HepG2 (cell line): ENCODE data around the gene USP10. TPM values are rescaled to one million over a fixed set of nuclear protein-coding genes. Genes with fewer than 3 reads are reported as not detected.
A peak's percentile ranks its signal among the peaks of the same experiment; 100 is the strongest.

ENCODE experiments used
- ATAC-seq: fragments of 200-7000 bp; cut with Tn5 transposase; 3 replicates; pipeline ENCODE4 v1.9.1; 2020; ENCODE audit warnings: mild to moderate bottlenecking, moderate library complexity
- BruUV-seq: library from RNA; stranded (reverse); fragments of 400-500 nt; replicated peaks from 2 replicates; lab custom pipeline; 2021; lab: Mats Ljungman, UMichigan
- CTCF ChIA-PET: fragments of 300-600 bp; formaldehyde crosslinking; extraction: SDS; loops from one replicate; lab custom pipeline; 2021; ENCODE audit warnings: low total read pairs, inconsistent platforms, low intra/inter-chr PET ratio; lab: Yijun Ruan, JAX
- POLR2A ChIA-PET: fragments of 350-600 bp; sonication (Branson Sonifier 250); formaldehyde crosslinking; loops from one replicate; lab custom pipeline; 2020; ENCODE audit warnings: antibody characterized with exemption, inconsistent platforms; lab: Yijun Ruan, JAX
- DNase-seq: peaks from one replicate; pipeline ENCODE4 v3.0.0-alpha.2; 2015; ENCODE audit warnings: low spot score
- FAIRE-seq: peaks from 3 replicates; lab custom pipeline; 2011; peaks lifted over from hg19 to GRCh38; lab: Jason Lieb, UNC
- H2AFZ ChIP-seq: one replicate; pipeline ENCODE4 v1.6.1; 2011; ENCODE audit warnings: low read length, inconsistent platforms
- H3K27ac ChIP-seq: fragments of 300-600 bp; 3 replicates; pipeline ENCODE4 v1.8.0; 2011; ENCODE audit warnings: mixed run types, mild to moderate bottlenecking, mixed read lengths, low read length, inconsistent platforms; ENCODE audit not compliant: insufficient read depth; ENCODE audit errors: extremely low read length
- H3K27me3 ChIP-seq, 2 experiments: fragments of 200-600 bp in 1 of 2; 2 replicates in 1 of 2; 3 replicates in 1 of 2; pipeline versions ENCODE4 v1.6.0 to v1.8.0; 2011; ENCODE audit warnings: low read length in 2 of 2, mild to moderate bottlenecking in 2 of 2, moderate library complexity in 2 of 2, inconsistent platforms in 1 of 2; ENCODE audit not compliant: insufficient read depth in 2 of 2, control insufficient read depth in 1 of 2
- H3K36me3 ChIP-seq, 2 experiments: fragments of 200-600 bp in 1 of 2; replicated peaks in 1 of 2; 2 replicates in 1 of 2; 3 replicates in 1 of 2; pipeline versions ENCODE4 v1.5.1 to v1.8.0; 2011; ENCODE audit warnings: low read length in 2 of 2, inconsistent platforms in 1 of 2; ENCODE audit not compliant: insufficient read depth in 2 of 2, control insufficient read depth in 1 of 2
- H3K4me1 ChIP-seq: 2 replicates; pipeline ENCODE4 v1.5.1; 2012; ENCODE audit warnings: low read length, inconsistent platforms; ENCODE audit not compliant: insufficient read depth
- H3K4me2 ChIP-seq: 2 replicates; pipeline ENCODE4 v1.6.0; 2011; ENCODE audit warnings: low read depth, low read length, inconsistent platforms
- H3K4me3 ChIP-seq, 3 experiments: fragments of 200-600 bp in 1 of 3; sonication (generic), shearing (Covaris generic) in 1 of 3; replicated peaks in 1 of 3; 2 replicates each; pipeline ENCODE4 v1.5.1; 2011 to 2016; ENCODE audit warnings: low read length in 3 of 3, inconsistent platforms in 2 of 3, low read depth in 2 of 3, mild to moderate bottlenecking in 2 of 3, control low read depth in 1 of 3, mixed read lengths in 1 of 3; ENCODE audit not compliant: insufficient read depth in 1 of 3
- H3K79me2 ChIP-seq: one replicate; pipeline ENCODE4 v1.6.1; 2011; ENCODE audit warnings: low read length, inconsistent platforms; ENCODE audit not compliant: insufficient read depth
- H3K9ac ChIP-seq: 2 replicates; pipeline ENCODE4 v1.6.0; 2011; ENCODE audit warnings: mild to moderate bottlenecking, low read depth, low read length, inconsistent platforms; ENCODE audit not compliant: insufficient read depth
- H3K9me3 ChIP-seq: 2 replicates; pipeline ENCODE4 v1.5.1; 2012; ENCODE audit warnings: mild to moderate bottlenecking, low read length
- H4K20me1 ChIP-seq: 2 replicates; pipeline ENCODE4 v1.6.0; 2011; ENCODE audit warnings: inconsistent platforms, mild to moderate bottlenecking, low read length, moderate library complexity; ENCODE audit not compliant: insufficient read depth
- AGO2 ChIP-seq: fragments of 200-400 bp; formaldehyde crosslinking; optimal IDR thresholded peaks from 2 replicates; pipeline ENCODE3; 2017; ENCODE audit warnings: mild to moderate bottlenecking, low read depth, low read length, moderate library complexity
- CREBL2 ChIP-seq: sonication (generic); formaldehyde crosslinking; IDR thresholded peaks from 2 replicates; pipeline ENCODE4 v1.8.1; 2023; ENCODE audit warnings: missing genetic modification reagents, mild to moderate bottlenecking, borderline replicate concordance
- FOXK2 ChIP-seq: fragments of 450-650 bp; IDR thresholded peaks from 2 replicates; pipeline ENCODE4 v1.6.1; 2016
- FOXO1 ChIP-seq: sonication (generic); formaldehyde crosslinking; IDR thresholded peaks from 2 replicates; pipeline ENCODE4 v1.4.0; 2020; ENCODE audit warnings: missing genetic modification reagents
- NFYB ChIP-seq: sonication (generic); formaldehyde crosslinking; IDR thresholded peaks from 2 replicates; pipeline ENCODE4 v1.4.0; 2020; ENCODE audit warnings: missing genetic modification reagents
- NFYC ChIP-seq: IDR thresholded peaks from 2 replicates; pipeline ENCODE4 v1.6.1; 2016; ENCODE audit warnings: missing genetic modification reagents, missing compliant biosample characterization
- NR2F1 ChIP-seq, 2 experiments: fragments of 450-650 bp in 1 of 2; formaldehyde crosslinking in 1 of 2; IDR thresholded peaks; 2 replicates each; pipeline versions ENCODE4 v1.5.0 to v1.6.1; 2016 to 2020; ENCODE audit warnings: mild to moderate bottlenecking in 1 of 2, missing compliant biosample characterization in 1 of 2, missing genetic modification reagents in 1 of 2, moderate library complexity in 1 of 2
- SCMH1 ChIP-seq: sonication (generic); formaldehyde crosslinking; IDR thresholded peaks from 2 replicates; pipeline ENCODE4 v1.9.0; 2021; ENCODE audit warnings: missing genetic modification reagents, mild to moderate bottlenecking, borderline replicate concordance
- TRIM24 ChIP-seq: sonication (generic); formaldehyde crosslinking; IDR thresholded peaks from 2 replicates; pipeline ENCODE4 v1.8.0; 2022; ENCODE audit warnings: mild to moderate bottlenecking, missing genetic modification reagents
- ZFAT ChIP-seq: sonication (generic); formaldehyde crosslinking; conservative IDR thresholded peaks from 2 replicates; pipeline ENCODE4 v1.8.1; 2023; ENCODE audit warnings: missing genetic modification reagents, inconsistent platforms
- ZNF329 ChIP-seq: sonication (generic); formaldehyde crosslinking; IDR thresholded peaks from 2 replicates; pipeline ENCODE4 v1.9.0; 2021; ENCODE audit warnings: low read depth, mild to moderate bottlenecking, missing genetic modification reagents
- ZNF382 ChIP-seq: sonication (generic); formaldehyde crosslinking; IDR thresholded peaks from 2 replicates; pipeline ENCODE4 v1.5.0; 2020; ENCODE audit warnings: missing genetic modification reagents, mild to moderate bottlenecking, borderline replicate concordance
- ZNF383 ChIP-seq: sonication (generic); formaldehyde crosslinking; IDR thresholded peaks from 2 replicates; pipeline ENCODE4 v1.4.0; 2020; ENCODE audit warnings: missing genetic modification reagents, mild to moderate bottlenecking, borderline replicate concordance
- ZNF451 ChIP-seq: sonication (generic); formaldehyde crosslinking; IDR thresholded peaks from 2 replicates; pipeline ENCODE4 v1.5.0; 2020; ENCODE audit warnings: mild to moderate bottlenecking, missing genetic modification reagents
- ZNF564 ChIP-seq: sonication (generic); formaldehyde crosslinking; IDR thresholded peaks from 2 replicates; pipeline ENCODE4 v1.8.1; 2023; ENCODE audit warnings: mild to moderate bottlenecking, missing genetic modification reagents
- ZNF567 ChIP-seq: sonication (generic); formaldehyde crosslinking; IDR thresholded peaks from 2 replicates; pipeline ENCODE4 v1.8.1; 2023; ENCODE audit warnings: mild to moderate bottlenecking, missing genetic modification reagents, borderline replicate concordance
- ZNF724P ChIP-seq: sonication (generic); formaldehyde crosslinking; IDR thresholded peaks from 2 replicates; pipeline ENCODE4 v1.8.0; 2022; ENCODE audit warnings: missing genetic modification reagents, borderline replicate concordance
- ZNF777 ChIP-seq: sonication (generic); formaldehyde crosslinking; IDR thresholded peaks from 2 replicates; pipeline ENCODE4 v1.4.0; 2020; ENCODE audit warnings: missing genetic modification reagents
- WGBS: methylation state at CpG from one replicate; pipeline ENCODE4 v1.1.6; 2017; ENCODE audit warnings: low lambda C conversion rate; 5-methylcytosine and 5-hydroxymethylcytosine counted together
- in situ Hi-C: cut with HindIII; loops from 2 replicates; pipeline ENCODE4 v1.10.0; 2017; ENCODE audit warnings: low pct_unique_long_range_greater_than_20kb; ENCODE audit not compliant: extremely low pct_ligation_motif_present
- intact Hi-C: fragments of 100-400 bp; cut with micrococcal nuclease; formaldehyde crosslinking; loops from one replicate; pipeline ENCODE4 v1.10.0; 2022; ENCODE audit not compliant: unreplicated experiment
- polyA plus RNA-seq, 8 experiments: library from polyadenylated mRNA; depleted of rRNA in 3 of 8; stranded (reverse) in 7 of 8; unstranded in 1 of 8; fragments of >200 nt; fragmentation: Illumina TruSeq in 4 of 8; extraction: Trizol in 4 of 8; gene quantifications; 2 replicates each; pipeline versions ENCODE4 v1.2.1 to v1.2.3, GENCODE V29; 2011 to 2016; ENCODE audit warnings: low read depth in 4 of 8, missing spikeins in 1 of 8, mixed read lengths in 1 of 8; ENCODE audit not compliant: insufficient read depth in 1 of 8
- total RNA-seq, 5 experiments: library from RNA; depleted of rRNA; stranded (reverse); fragments of >200 nt; fragmentation: Illumina TruSeq; extraction: Trizol; gene quantifications; 2 replicates each; pipeline ENCODE4 v1.2.3, GENCODE V29; 2016; ENCODE audit warnings: low read depth in 1 of 5
- TF ChIP-seq, protein P1 (sequence below): sonication (generic); formaldehyde crosslinking; IDR thresholded peaks from 2 replicates; pipeline ENCODE4 v1.5.0; 2020; ENCODE audit warnings: mild to moderate bottlenecking, missing genetic modification reagents
- TF ChIP-seq, protein P2 (sequence below), 2 experiments: sonication (generic) in 1 of 2; formaldehyde crosslinking in 1 of 2; IDR thresholded peaks; 2 replicates each; pipeline versions ENCODE4 v1.5.1 to v1.6.1; 2011 to 2020; ENCODE audit warnings: borderline replicate concordance in 1 of 2, low read depth in 1 of 2, low read length in 1 of 2, mild to moderate bottlenecking in 1 of 2, missing genetic modification reagents in 1 of 2, moderate library complexity in 1 of 2

USP10 gene
- total and polyA plus RNA-seq, 2 of the 13 experiments (the other 11 are each of a cell fraction or from before 2014, with no cell fraction given): 79.1 to 122 TPM

GRCh38 chr16:84780544-84781376 lies 81.0 kb downstream of the USP10 start:
- CTCF ChIA-PET: no interaction called here
- no TSS peak for BruUV-seq
- TF ChIP-seq CREBL2 (CRISPR knock-in tag): no peak
- 0 out of 2 replicates have a peak, but pooled peaks have one; percentile 14 for TF ChIP-seq NFYB (CRISPR knock-in tag)
- no peak for TF ChIP-seq ZNF382 (CRISPR knock-in tag)
- no peak for TF ChIP-seq ZNF724P (CRISPR knock-in tag)
- TF ChIP-seq AGO2: peak; percentile 22
- TF ChIP-seq SCMH1 (CRISPR knock-in tag): no peak
- TF ChIP-seq FOXK2: no peak
- TF ChIP-seq ZNF567 (CRISPR knock-in tag): no peak
- TF ChIP-seq TRIM24 (CRISPR knock-in tag): no peak
- 0 out of 2 replicates have a peak, but pooled peaks have one; percentile 24 for TF ChIP-seq NFYC
- no peak for TF ChIP-seq ZFAT
- no peak for TF ChIP-seq FOXO1 (CRISPR knock-in tag)
- no peak for TF ChIP-seq ZNF329
- TF ChIP-seq ZNF564 (CRISPR knock-in tag): 0 out of 2 replicates have a peak, but pooled peaks have one; percentile 32
- no peak for TF ChIP-seq NR2F1 (CRISPR knock-in tag; IDR thresholded peaks at IDR 0.05)
- no peak for TF ChIP-seq ZNF383 (CRISPR knock-in tag)
- TF ChIP-seq ZNF451 (CRISPR knock-in tag): no peak
- TF ChIP-seq, protein P1, sequence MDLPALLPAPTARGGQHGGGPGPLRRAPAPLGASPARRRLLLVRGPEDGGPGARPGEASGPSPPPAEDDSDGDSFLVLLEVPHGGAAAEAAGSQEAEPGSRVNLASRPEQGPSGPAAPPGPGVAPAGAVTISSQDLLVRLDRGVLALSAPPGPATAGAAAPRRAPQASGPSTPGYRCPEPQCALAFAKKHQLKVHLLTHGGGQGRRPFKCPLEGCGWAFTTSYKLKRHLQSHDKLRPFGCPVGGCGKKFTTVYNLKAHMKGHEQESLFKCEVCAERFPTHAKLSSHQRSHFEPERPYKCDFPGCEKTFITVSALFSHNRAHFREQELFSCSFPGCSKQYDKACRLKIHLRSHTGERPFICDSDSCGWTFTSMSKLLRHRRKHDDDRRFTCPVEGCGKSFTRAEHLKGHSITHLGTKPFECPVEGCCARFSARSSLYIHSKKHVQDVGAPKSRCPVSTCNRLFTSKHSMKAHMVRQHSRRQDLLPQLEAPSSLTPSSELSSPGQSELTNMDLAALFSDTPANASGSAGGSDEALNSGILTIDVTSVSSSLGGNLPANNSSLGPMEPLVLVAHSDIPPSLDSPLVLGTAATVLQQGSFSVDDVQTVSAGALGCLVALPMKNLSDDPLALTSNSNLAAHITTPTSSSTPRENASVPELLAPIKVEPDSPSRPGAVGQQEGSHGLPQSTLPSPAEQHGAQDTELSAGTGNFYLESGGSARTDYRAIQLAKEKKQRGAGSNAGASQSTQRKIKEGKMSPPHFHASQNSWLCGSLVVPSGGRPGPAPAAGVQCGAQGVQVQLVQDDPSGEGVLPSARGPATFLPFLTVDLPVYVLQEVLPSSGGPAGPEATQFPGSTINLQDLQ (CRISPR knock-in tag): no peak
- TF ChIP-seq ZNF777 (CRISPR knock-in tag): no peak
- TF ChIP-seq, protein P2, sequence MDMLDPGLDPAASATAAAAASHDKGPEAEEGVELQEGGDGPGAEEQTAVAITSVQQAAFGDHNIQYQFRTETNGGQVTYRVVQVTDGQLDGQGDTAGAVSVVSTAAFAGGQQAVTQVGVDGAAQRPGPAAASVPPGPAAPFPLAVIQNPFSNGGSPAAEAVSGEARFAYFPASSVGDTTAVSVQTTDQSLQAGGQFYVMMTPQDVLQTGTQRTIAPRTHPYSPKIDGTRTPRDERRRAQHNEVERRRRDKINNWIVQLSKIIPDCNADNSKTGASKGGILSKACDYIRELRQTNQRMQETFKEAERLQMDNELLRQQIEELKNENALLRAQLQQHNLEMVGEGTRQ (IDR thresholded peaks at IDR 0.05; ENCODE audit: low read depth, low read length): no peak
- TF ChIP-seq, protein P2 (CRISPR knock-in tag; IDR thresholded peaks at IDR 0.05; ENCODE audit: borderline replicate concordance): no peak

More at GRCh38 chr16:84780544-84781376, 81.0 kb downstream of the USP10 start:
- ATAC-seq (peak; percentile 21; the same call in 1 of the 3 replicates), FAIRE-seq (no peak), DNase-seq (no peak)
- peaks cover 26 to 41% of the 10 kb centered on the region in 2 experiments for H3K36me3 ChIP-seq
- in situ Hi-C loops (no loop called here), intact Hi-C loops (no loop called here)
- H3K9ac ChIP-seq: no peak overlapping the region
- POLR2A ChIA-PET: no interaction called here
- 93% methylated on average over 12 of the region's 12 CpGs for WGBS
- no peaks in the 10 kb centered on the region for H3K27me3 ChIP-seq
- no peaks in the 10 kb centered on the region for H3K79me2 ChIP-seq
- 0 out of 2 replicates have a peak, but pooled peaks cover under 1% of the 10 kb centered on the region for H3K4me1 ChIP-seq
- no peaks in the 10 kb centered on the region for H3K9me3 ChIP-seq
- H4K20me1 ChIP-seq: no peaks in the 10 kb centered on the region
- H3K27ac ChIP-seq: no peak overlapping the region
- no peak overlapping the region for H2AFZ ChIP-seq
- no peak overlapping the region for H3K4me3 ChIP-seq
- H3K4me2 ChIP-seq: no peak overlapping the region
